ENCODE results near the gene SNRPA1.

The SNRPA1 gene

DNA sequence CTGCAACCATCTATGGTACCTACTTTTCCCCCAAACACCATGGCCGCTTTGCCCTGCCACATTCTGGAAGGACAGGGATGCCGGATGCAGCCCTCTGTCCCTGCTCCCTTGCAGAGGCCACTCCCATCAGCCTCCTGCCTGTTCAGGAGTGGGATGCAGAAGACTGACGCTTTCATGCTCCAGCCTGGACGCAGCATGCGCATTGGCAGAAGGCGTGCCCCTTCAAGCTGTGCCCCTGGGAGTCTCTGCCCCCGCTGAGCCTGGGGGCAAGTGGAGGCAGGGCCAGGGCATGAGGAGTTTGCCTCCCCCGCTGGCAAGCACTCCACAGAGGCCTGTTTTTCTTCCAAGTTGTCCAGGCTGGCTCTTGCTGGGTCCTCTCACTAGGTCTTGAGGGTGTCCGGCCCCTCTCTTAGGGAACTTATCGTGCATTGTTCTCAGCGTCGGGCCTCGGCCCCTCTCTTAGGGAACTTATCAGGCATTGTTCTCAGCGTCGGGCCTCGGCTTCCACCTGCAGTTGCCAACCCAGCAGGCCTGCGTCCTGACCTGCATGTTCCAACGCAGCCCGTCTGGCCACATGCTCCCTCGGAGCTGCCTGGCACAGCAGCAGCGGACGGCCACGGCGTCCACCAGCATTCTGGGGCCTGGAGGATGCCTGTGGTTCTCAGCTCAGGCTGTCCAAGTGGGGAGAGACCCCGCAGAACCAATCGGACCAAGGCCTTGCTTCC lies 14.6 kb upstream of the SNRPA1 start:
- TF ChIP-seq GATA3 (IDR thresholded peaks at IDR 0.05; ENCODE audit: low read depth, low read length) (no peak), GATA2 (IDR thresholded peaks at IDR 0.05; ENCODE audit: low read depth, low read length) (no peak)

DNA sequence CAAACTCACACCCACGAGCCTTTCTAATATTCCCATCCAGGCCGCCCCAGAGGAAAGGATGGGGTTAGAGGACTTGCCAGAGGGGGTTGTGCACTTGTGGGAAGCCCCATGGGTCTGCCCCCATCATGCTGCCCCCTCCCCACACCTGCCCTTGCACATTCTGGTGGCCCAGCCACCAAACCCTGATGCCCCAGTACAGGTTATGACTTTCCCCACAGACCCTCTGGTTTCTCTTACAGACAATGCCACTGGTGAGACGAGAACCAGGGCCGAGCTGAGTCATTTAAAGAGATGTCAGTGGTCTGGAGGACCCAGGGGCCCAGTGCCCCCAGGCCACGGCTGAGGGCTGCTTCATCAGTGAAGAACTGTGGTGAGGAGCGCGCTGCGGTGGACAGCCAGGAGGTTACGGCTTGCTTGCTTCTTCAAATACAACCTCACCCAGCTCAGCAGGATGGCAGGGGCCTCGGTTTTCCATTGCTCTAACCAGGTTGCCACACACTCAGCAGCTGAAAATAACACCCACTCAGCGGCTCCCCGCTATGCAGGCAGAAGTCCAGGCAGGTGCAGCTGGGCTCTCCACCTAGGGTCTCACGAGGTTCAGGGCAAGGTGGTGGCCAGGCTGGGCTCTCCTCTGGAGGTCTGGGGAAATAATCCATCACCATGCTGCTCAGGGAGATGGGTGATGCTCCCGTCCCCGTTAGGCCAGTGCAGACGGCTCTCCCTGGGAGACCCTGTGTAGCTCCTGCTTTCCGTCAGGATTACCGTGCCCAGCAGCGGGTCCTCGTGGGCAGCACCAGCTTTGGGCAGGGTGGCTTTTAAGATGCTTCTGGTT lies 13.8 kb upstream of the SNRPA1 start:
- TF ChIP-seq GATA3 (IDR thresholded peaks at IDR 0.05; ENCODE audit: low read depth, low read length) (no peak), GATA2 (IDR thresholded peaks at IDR 0.05; ENCODE audit: low read depth, low read length) (no peak)

DNA sequence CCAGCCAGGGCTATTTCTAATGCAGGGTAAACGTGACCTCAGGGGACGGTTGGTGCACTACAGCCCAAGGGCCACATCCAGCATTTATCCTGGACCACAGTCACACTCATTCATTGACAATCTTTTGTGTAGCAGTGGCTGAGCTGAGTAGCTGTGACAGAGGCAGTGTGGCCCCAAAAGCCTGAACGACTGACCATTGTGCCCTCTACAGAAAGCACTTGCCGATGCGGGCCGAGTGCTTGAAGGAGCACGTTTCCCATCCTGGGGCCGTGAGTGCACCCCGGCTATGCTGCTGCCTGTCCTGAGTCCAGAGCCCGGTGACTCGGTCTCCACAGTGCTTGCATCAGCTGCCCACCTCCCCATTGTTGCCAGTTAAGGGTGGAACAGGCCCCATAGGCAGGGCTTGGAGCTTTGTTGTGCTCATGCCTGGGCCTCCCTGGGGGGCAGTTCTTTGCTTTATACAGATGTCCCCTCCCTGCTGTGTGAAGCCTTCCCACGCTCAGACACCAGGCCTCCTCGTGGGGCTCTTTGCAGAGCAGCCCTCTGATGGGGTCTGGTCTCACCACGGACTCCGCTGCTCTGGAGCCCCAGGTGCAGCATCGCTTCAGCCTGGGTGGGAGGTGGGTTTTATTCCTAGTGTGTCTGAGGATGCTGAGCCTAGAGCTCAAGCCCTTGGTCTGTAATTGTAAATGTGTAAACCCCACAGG lies 13.0 kb upstream of the SNRPA1 start:
- TF ChIP-seq GATA3 (IDR thresholded peaks at IDR 0.05; ENCODE audit: low read depth, low read length) (no peak), GATA2 (IDR thresholded peaks at IDR 0.05; ENCODE audit: low read depth, low read length) (no peak)

DNA sequence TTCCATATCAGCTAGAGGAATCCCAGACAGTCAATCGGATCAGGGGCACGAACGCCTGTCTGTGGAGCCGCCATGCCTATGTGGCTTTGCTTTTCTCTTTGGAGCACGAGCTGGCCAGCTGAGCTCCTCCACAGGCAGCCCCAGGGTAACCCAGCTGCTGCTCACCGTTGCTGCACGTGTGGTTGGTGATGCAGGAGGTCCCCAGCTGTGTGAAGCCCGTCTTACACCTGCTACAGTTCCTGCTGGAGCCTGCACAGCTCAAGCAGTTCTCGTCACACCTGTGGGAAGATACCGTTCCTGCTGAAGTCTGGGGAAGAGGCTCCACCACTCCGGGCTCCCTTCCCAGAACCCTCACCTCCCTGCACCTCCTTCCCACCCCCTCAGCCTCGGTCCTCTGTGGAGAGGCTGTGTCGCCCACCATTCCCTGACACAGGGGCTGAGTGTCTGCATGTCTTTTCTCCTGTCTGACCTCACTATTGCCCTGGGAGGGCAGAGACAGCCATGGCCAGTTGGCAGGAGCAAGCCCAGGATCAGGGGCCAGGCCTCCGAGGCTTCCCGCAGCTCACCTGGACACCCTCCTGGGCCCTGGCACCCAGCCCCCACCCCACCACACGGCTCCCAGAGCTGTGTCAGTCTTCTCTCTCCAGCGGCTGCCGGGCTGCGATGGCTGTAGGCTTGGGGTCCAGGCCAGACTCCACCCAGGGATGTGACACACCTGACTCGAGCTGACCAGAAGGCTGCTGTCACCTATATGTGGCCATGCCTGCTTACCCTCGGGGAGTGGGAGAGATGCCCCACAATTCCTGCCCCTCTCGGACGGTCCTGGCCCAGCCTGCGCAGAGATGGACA lies 12.2 kb upstream of the SNRPA1 start:
- TF ChIP-seq GATA2 (IDR thresholded peaks at IDR 0.05; ENCODE audit: low read depth, low read length) (no peak), GATA3 (IDR thresholded peaks at IDR 0.05; ENCODE audit: low read depth, low read length) (no peak)

DNA sequence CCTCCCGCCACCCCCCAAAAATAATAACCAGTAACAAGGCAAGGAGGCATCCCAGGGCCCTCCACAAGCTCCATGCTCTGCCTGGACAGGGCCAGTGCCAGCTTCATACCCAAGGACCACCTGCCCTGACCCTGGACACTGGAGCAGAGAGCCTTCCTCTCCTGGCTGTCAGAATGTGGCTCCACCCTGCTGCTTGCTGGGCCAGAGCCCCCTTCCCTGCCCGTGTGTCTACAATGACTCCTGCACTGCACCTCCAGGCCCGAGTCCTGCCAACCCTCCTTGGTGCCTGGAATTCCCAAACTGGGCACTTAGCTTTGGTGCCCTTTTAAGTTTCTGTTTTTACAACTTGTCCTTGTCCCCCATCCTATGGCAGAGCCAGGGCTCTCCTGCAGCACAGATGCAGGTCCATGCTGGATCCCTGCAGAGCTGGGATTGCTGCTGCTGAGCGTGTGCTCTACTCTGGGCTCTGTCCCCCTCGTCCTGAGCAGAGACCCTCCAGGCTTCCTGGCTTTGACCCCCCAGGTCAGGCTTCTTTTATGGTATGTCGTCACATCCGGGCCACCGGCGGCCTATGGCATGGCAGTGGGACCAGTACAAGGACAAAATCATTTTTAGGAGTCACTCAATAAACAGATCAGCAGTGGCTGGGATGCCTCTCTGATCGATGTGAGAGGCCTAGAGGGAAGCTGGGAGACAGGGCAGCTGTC lies 11.4 kb upstream of the SNRPA1 start:
- TF ChIP-seq GATA3 (IDR thresholded peaks at IDR 0.05; ENCODE audit: low read depth, low read length) (no peak), GATA2 (IDR thresholded peaks at IDR 0.05; ENCODE audit: low read depth, low read length) (no peak)

DNA sequence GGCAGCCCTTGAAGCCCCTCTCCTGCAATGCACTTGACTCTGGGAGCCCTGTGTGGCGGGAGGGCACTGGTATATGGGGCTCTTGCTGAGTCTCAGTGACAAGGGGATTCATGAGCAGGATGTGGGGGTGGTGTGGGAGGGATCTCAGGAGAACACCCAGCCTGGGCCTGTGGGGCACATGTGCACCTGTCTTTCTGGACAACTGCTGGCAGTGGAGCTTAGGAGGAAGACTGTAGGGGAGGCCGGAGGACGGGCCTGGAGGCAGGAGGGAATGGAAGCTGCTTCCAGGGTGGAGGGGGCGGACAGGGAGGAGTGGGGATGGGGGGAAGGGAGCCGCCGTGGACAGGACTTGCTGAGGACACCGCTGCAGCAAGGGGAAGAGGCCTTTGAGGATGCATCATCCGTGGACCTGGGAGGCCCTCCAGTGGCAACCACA lies 10.8 kb upstream of the SNRPA1 start:
- TF ChIP-seq GATA3 (IDR thresholded peaks at IDR 0.05; ENCODE audit: low read depth, low read length) (no peak), GATA2 (IDR thresholded peaks at IDR 0.05; ENCODE audit: low read depth, low read length) (no peak)

DNA sequence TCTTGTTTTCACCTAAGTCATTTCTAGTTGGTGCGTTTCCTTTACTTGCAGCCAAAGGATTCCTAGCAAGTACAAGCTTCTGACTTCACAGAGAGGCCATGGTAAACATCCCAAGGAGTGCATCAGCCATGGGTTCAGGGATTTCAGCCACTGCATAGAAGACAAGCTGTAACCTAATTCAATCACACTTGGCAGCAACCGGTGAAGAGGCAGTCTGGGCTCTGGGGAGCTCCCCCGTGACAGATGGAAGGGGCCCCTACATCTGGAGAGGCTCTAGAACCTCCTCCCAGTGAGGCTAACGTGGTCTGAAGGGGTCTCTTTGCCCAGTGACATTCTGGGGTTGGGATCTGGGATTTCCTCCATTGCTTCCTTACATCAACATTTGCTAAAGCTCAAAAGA lies 8.4 kb upstream of the SNRPA1 start:
- TF ChIP-seq GATA3 (IDR thresholded peaks at IDR 0.05; ENCODE audit: low read depth, low read length) (no peak), GATA2 (IDR thresholded peaks at IDR 0.05; ENCODE audit: low read depth, low read length) (no peak)

DNA sequence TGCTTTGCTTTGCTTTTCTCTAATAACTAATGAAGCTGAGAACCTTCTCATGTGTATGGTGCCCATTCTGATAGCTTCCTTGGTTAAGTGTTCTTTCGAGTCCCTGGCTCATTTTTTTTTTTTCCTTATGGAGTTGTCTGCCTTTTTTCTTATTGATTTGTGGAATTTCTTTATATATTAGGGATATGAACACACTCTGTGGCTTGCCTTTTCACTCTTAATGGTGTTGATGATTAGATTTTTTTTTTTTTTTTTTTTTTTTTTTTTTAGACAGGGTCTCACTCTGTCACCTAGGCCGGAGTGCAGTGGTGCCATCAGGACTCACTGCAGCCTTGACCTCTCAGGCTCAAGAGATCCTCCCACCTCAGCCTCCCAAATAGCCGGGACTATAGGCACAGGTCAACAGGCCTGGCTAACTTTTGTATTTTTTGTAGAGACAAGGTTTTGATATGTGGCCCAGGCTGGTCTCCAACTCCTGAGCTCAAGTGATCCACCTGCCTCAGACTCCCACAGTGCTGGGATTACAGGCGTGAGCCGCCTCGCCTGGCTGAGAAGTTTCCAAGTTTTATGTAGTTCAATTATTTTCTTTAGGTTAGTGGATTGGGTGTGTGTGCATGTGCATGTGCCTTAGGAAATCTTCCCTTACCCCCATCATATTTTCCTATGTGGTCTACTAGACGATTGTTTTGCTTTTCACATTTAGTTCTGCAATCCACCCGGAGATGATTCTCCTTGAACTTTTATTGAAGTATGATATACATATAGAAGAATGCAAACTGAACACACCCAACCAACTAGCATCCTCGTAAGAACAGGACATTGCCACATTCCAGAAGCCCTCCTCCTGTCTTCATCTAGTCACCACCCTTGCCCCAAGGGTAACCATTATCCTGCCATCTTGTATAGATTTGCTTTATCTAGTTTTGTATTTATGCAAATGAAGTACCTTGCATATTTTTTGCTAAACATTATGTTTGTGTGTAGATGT lies 1.7 kb upstream of the SNRPA1 start:
- TF ChIP-seq GATA2 (IDR thresholded peaks at IDR 0.05; ENCODE audit: low read depth, low read length) (no peak), GATA3 (IDR thresholded peaks at IDR 0.05; ENCODE audit: low read depth, low read length) (no peak)

DNA sequence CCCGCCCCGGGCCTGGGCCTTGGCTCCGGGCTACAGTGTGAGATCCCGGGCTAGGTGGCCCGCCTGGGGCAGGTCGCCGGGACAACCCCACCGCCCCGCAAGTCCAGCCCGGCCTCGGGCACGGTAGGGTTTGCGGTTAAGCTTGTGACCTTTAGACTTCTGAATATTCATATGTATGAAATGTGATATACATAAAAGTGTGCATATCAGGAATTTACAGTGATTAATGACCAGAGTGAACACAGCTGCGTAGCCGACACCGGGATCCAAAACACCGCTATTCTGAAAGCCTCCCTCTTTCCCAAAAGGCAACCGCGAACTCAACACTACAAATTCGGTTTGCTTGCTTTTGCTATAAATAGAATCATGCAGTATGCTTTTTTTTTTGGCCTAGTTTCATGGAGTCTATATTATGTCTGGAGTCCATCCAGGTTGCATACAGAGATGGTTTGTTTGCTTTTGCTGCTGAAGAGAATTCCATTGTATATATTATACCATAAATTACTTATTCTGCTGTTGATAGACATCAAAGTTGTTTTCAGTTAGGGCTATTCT lies 636 bp upstream of the SNRPA1 start:
- TF ChIP-seq GATA2 (IDR thresholded peaks at IDR 0.05; ENCODE audit: low read depth, low read length) = no peak
- TF ChIP-seq GATA3 (IDR thresholded peaks at IDR 0.05; ENCODE audit: low read depth, low read length) = no peak

DNA sequence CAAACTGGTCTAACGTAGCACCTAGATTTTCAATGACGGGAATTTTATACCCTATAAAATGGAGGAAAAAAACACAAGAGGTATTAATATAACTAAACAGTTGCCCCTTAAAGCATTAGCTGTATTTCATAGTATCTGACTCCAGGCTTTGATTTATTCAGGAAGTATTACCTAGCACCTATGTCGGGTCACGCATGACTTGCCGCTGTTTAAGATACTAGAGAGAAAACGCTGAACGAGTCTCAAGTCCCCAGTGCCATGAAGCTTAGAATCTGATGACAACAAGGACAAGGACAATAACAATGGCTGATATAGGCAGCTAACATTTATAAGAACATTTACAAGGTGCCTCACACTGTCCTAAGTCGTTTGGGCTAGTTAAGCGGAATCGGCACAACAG lies 1.9 kb downstream of the SNRPA1 start:
- no peak for TF ChIP-seq GATA3 (IDR thresholded peaks at IDR 0.05; ENCODE audit: low read depth, low read length)
- no peak for TF ChIP-seq GATA2 (IDR thresholded peaks at IDR 0.05; ENCODE audit: low read depth, low read length)

DNA sequence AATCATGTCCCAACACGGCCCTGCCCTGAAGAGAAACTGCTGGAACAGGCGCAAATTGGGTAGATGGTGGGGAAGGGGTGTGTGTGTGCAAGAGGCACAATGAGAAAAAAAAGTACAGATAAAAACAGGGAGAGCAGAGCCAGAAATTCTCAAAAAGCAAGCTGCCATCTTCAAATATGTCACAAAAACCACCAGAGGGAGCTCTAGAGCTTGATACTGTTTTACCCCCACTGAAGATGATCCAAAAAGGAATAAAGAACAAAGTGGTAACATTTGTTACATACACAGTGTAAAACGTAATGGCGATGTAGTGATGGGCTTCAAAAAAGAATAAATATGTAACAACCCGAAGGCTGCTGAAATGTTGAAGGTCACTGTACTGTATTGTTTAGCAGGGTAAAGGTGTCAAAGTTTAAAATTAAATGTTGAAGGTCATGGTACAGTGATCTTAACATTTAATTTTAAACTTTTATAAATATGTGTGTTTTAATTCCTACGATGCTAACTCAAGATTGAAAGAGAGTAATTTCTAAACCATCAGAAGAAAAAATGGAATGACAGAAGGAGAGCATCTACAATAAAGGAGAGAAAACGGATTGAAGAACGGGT lies 6.0 kb downstream of the SNRPA1 start:
- no peak for TF ChIP-seq GATA3 (IDR thresholded peaks at IDR 0.05; ENCODE audit: low read depth, low read length)
- TF ChIP-seq GATA2 (IDR thresholded peaks at IDR 0.05; ENCODE audit: low read depth, low read length) = no peak
